HepG2 (cell line): ENCODE measurements around the gene DLX1. TPM values are rescaled to one million over a fixed set of nuclear protein-coding genes. Genes with fewer than 3 reads are reported as not detected.

Source experiments
- REPIN1 ChIP-seq: sonication (generic); formaldehyde crosslinking; IDR thresholded peaks from 2 replicates; pipeline ENCODE4 v1.8.0; 2022; ENCODE audit warnings: missing genetic modification reagents, low read depth, mild to moderate bottlenecking, borderline replicate concordance
- ZNF207 ChIP-seq: fragments of 450-650 bp; IDR thresholded peaks from 2 replicates; pipeline ENCODE4 v1.6.1; 2016; ENCODE audit warnings: antibody characterized with exemption, borderline replicate concordance
- ZNF530 ChIP-seq: sonication (generic); formaldehyde crosslinking; IDR thresholded peaks from 2 replicates; pipeline ENCODE4 v1.5.0; 2020; ENCODE audit warnings: low read depth, mild to moderate bottlenecking, missing genetic modification reagents
- polyA plus RNA-seq, 8 experiments: library from polyadenylated mRNA; depleted of rRNA in 3 of 8; stranded (reverse) in 7 of 8; unstranded in 1 of 8; fragments of >200 nt; fragmentation: Illumina TruSeq in 4 of 8; extraction: Trizol in 4 of 8; gene quantifications; 2 replicates each; pipeline versions ENCODE4 v1.2.1 to v1.2.3, GENCODE V29; 2011 to 2016; ENCODE audit warnings: low read depth in 4 of 8, missing spikeins in 1 of 8, mixed read lengths in 1 of 8; ENCODE audit not compliant: insufficient read depth in 1 of 8
- total RNA-seq, 5 experiments: library from RNA; depleted of rRNA; stranded (reverse); fragments of >200 nt; fragmentation: Illumina TruSeq; extraction: Trizol; gene quantifications; 2 replicates each; pipeline ENCODE4 v1.2.3, GENCODE V29; 2016; ENCODE audit warnings: low read depth in 1 of 5
- TF ChIP-seq, protein P1 (sequence below): IDR thresholded peaks from 2 replicates; pipeline ENCODE4 v1.6.1; 2016; ENCODE audit warnings: mild to moderate bottlenecking
- TF ChIP-seq, protein P2 (sequence below): sonication (generic); formaldehyde crosslinking; IDR thresholded peaks from 2 replicates; pipeline ENCODE4 v1.8.0; 2023; ENCODE audit warnings: mild to moderate bottlenecking, missing genetic modification reagents
- TF ChIP-seq, protein P3 (sequence below): IDR thresholded peaks from 2 replicates; pipeline ENCODE4 v1.4.0; 2020; ENCODE audit warnings: mild to moderate bottlenecking, missing genetic modification reagents

DLX1 gene
- total and polyA plus RNA-seq, 2 of the 13 experiments (the other 11 are each of a cell fraction or from before 2014, with no cell fraction given), result 0.18 to 0.86 TPM

DNA sequence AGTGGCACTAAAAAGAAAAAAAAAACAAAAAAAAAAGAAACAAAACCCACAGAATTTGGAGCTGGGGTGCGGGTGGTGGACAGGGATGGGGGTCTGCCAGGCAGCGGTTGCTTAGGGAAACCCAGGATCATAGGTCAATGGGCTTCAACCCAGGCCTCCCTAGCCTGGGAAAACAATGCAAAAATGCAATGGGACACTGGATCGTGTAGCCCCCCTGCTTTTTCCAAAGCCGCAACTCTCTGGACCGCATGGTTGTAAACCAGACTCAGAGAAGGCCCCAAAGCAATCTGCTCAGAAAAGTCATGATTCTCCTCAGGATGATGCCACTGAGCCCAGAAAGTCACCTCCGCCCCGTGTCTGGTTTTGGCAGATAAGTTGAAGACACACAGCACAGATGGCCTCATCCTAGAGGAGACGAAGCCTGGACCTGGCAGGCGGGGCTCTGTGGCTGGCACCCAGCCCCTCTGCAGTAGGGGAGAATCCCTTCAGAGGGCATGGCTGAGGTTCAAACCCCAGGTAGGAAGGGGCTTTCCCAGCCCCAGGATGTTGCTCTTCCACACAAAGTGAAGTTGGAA lies 12.3 kb downstream of the DLX1 start (continued):
- TF ChIP-seq, protein P1, sequence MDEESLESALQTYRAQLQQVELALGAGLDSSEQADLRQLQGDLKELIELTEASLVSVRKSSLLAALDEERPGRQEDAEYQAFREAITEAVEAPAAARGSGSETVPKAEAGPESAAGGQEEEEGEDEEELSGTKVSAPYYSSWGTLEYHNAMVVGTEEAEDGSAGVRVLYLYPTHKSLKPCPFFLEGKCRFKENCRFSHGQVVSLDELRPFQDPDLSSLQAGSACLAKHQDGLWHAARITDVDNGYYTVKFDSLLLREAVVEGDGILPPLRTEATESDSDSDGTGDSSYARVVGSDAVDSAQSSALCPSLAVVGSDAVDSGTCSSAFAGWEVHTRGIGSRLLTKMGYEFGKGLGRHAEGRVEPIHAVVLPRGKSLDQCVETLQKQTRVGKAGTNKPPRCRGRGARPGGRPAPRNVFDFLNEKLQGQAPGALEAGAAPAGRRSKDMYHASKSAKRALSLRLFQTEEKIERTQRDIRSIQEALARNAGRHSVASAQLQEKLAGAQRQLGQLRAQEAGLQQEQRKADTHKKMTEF (CRISPR knock-in tag), result no peak
- TF ChIP-seq ZNF207 (no peak), REPIN1 (no peak), ZNF530 (no peak)
- TF ChIP-seq, protein P2, sequence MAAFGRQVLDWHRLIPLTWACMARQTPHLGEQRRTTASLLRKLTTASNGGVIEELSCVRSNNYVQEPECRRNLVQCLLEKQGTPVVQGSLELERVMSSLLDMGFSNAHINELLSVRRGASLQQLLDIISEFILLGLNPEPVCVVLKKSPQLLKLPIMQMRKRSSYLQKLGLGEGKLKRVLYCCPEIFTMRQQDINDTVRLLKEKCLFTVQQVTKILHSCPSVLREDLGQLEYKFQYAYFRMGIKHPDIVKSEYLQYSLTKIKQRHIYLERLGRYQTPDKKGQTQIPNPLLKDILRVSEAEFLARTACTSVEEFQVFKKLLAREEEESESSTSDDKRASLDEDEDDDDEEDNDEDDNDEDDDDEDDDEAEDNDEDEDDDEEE (CRISPR knock-in tag), result 0 out of 2 replicates have a peak, but pooled peaks have one; percentile 40
- TF ChIP-seq, protein P3, sequence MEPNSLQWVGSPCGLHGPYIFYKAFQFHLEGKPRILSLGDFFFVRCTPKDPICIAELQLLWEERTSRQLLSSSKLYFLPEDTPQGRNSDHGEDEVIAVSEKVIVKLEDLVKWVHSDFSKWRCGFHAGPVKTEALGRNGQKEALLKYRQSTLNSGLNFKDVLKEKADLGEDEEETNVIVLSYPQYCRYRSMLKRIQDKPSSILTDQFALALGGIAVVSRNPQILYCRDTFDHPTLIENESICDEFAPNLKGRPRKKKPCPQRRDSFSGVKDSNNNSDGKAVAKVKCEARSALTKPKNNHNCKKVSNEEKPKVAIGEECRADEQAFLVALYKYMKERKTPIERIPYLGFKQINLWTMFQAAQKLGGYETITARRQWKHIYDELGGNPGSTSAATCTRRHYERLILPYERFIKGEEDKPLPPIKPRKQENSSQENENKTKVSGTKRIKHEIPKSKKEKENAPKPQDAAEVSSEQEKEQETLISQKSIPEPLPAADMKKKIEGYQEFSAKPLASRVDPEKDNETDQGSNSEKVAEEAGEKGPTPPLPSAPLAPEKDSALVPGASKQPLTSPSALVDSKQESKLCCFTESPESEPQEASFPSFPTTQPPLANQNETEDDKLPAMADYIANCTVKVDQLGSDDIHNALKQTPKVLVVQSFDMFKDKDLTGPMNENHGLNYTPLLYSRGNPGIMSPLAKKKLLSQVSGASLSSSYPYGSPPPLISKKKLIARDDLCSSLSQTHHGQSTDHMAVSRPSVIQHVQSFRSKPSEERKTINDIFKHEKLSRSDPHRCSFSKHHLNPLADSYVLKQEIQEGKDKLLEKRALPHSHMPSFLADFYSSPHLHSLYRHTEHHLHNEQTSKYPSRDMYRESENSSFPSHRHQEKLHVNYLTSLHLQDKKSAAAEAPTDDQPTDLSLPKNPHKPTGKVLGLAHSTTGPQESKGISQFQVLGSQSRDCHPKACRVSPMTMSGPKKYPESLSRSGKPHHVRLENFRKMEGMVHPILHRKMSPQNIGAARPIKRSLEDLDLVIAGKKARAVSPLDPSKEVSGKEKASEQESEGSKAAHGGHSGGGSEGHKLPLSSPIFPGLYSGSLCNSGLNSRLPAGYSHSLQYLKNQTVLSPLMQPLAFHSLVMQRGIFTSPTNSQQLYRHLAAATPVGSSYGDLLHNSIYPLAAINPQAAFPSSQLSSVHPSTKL (CRISPR knock-in tag), result no peak
